ENCODE results near the gene TIAM2. TPM values are rescaled to one million over a fixed set of nuclear protein-coding genes. Genes with fewer than 3 reads are reported as not detected.
"Not testable (repeated sequence)": the region's sequence is repeated elsewhere in the genome, so short reads cannot be mapped to it uniquely, and the experiment has no call there.

TIAM2 gene
- total RNA-seq, 1 experiment from 2014 or later: 3.8 TPM

DNA sequence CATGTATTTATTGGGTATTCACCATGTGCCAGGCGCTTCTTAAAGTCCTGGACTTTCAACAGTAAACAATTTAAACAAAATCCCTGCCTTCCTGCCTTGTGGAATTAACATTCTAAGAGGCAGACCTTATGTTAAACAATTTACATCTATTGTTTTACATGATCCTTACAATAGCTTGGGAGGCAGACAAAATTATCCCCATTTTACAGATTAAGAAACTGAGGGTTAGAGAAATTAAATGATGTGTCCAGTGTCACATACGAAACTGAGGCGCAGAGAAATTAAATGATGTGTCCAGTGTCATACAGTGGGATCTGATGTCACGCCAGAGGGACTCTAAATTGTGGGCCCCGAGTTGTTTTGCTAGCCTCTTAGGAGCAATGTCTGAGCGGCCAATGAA is 105.5 kb downstream of the TIAM2 start:
- H3K9me3 ChIP-seq: no peaks in the 10 kb centered on the region
- BruUV-seq (replicated peaks): no TSS peak
- H3K4me1 Mint-ChIP-seq (ENCODE audit: low read depth, unreplicated experiment): no peaks in the 10 kb centered on the region
- intact Hi-C loops (cut with micrococcal nuclease; ENCODE audit: unreplicated experiment): no loop called here
- ChIA-PET CTCF (no interaction called here), POLR2A (no interaction called here)
- no peak for DNase-seq
- H3K9me3 Mint-ChIP-seq (ENCODE audit: unreplicated experiment): no peaks in the 10 kb centered on the region
- H3K4me1 ChIP-seq: no peaks in the 10 kb centered on the region
- no peaks in the 10 kb centered on the region for H3K27me3 ChIP-seq (replicated peaks; ENCODE audit: control insufficient read depth, insufficient read depth, low read length)
- no peaks in the 10 kb centered on the region for H3K27me3 Mint-ChIP-seq (ENCODE audit: insufficient read depth, unreplicated experiment)
- TF ChIP-seq, protein P1, sequence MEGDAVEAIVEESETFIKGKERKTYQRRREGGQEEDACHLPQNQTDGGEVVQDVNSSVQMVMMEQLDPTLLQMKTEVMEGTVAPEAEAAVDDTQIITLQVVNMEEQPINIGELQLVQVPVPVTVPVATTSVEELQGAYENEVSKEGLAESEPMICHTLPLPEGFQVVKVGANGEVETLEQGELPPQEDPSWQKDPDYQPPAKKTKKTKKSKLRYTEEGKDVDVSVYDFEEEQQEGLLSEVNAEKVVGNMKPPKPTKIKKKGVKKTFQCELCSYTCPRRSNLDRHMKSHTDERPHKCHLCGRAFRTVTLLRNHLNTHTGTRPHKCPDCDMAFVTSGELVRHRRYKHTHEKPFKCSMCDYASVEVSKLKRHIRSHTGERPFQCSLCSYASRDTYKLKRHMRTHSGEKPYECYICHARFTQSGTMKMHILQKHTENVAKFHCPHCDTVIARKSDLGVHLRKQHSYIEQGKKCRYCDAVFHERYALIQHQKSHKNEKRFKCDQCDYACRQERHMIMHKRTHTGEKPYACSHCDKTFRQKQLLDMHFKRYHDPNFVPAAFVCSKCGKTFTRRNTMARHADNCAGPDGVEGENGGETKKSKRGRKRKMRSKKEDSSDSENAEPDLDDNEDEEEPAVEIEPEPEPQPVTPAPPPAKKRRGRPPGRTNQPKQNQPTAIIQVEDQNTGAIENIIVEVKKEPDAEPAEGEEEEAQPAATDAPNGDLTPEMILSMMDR (IDR thresholded peaks at IDR 0.05; ENCODE audit: insufficient read depth in 1 of 2, low read depth in 1 of 2, low read length in 1 of 2, severe bottlenecking in 1 of 2, unreplicated experiment in 1 of 2): no peak
- H3K4me3 ChIP-seq (ENCODE audit: low read depth, low read length): no peak overlapping the region
- no peak overlapping the region for H3K27ac Mint-ChIP-seq (ENCODE audit: unreplicated experiment)
- H3K36me3 Mint-ChIP-seq (ENCODE audit: insufficient read depth, unreplicated experiment): no peaks in the 10 kb centered on the region
- no peaks in the 10 kb centered on the region for H3K36me3 ChIP-seq (ENCODE audit: control insufficient read depth, insufficient read depth, low read length)
- no peak overlapping the region for H3K4me3 Mint-ChIP-seq (ENCODE audit: unreplicated experiment)

DNA sequence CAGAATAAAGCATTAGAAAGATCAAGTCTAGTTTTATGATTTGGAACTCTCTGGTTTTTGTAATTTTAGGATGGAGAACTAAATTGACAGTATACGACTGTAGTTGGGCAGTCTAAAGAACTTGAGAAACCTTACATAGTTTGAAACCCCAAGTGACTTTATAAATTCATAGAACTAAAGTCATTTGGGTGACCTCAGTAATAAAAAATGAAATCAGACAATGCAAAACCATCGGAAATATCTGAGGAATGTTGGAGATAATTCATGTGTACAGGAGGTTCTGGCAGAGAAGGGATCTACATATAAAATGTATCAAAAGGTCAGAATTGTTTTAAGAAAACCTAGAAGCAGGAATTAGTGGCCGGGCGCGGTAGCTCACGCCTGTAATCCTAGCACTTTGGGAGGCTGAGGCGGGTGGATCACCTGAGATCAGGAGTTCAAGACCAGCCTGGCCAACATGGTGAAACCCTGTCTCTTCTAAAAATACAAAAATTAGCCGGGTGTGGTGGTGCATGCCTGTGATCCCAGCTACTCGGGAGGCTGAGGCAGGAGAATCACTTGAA is 108.0 kb downstream of the TIAM2 start:
- H3K27me3 Mint-ChIP-seq (ENCODE audit: insufficient read depth, unreplicated experiment); H3K27me3 ChIP-seq (replicated peaks; ENCODE audit: control insufficient read depth, insufficient read depth, low read length); H3K4me3 ChIP-seq (ENCODE audit: low read depth, low read length); H3K36me3 ChIP-seq (ENCODE audit: control insufficient read depth, insufficient read depth, low read length); H3K9me3 Mint-ChIP-seq (ENCODE audit: unreplicated experiment); H3K4me1 ChIP-seq; CTCF ChIA-PET; POLR2A ChIA-PET; H3K4me1 Mint-ChIP-seq (ENCODE audit: low read depth, unreplicated experiment); intact Hi-C loops (cut with micrococcal nuclease; ENCODE audit: unreplicated experiment); H3K27ac Mint-ChIP-seq (ENCODE audit: unreplicated experiment); H3K36me3 Mint-ChIP-seq (ENCODE audit: insufficient read depth, unreplicated experiment); H3K9me3 ChIP-seq; H3K4me3 Mint-ChIP-seq (ENCODE audit: unreplicated experiment); BruUV-seq (replicated peaks); DNase-seq: not testable (repeated sequence)

DNA sequence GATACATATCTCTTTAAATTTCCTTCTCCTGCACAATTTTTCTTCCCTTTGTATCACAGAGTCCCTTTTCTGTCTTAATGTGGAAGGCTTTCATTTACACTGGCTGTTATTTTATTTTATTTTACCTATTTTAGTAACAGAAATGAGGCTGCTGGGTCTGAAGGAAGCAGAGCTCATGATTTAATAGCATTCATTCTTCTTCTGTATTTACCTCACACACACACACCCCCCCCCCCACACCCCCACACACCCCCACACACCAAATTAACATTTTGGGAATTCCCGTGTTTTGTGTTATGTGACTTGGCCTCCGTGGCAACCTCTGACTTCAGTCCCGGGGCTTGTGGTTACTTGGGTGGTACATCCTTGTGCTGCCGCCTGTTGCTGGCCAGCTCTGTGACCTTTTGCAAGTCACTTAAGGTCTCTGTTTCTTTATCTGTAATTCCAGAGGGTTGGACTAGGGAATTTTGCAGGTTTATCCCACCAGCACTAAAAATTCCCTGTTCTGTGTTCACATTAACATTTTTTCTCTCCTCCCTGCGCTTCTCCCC is 108.8 kb downstream of the TIAM2 start:
- Mint-ChIP-seq H3K4me1 (ENCODE audit: low read depth, unreplicated experiment) (no peaks in the 10 kb centered on the region), H3K27ac (ENCODE audit: unreplicated experiment) (no peak overlapping the region), H3K27me3 (ENCODE audit: insufficient read depth, unreplicated experiment) (no peaks in the 10 kb centered on the region), H3K4me3 (ENCODE audit: unreplicated experiment) (no peak overlapping the region), H3K9me3 (ENCODE audit: unreplicated experiment) (no peaks in the 10 kb centered on the region), H3K36me3 (ENCODE audit: insufficient read depth, unreplicated experiment) (no peaks in the 10 kb centered on the region)
- ChIA-PET POLR2A (no interaction called here), CTCF (interaction anchor here (0.6 kb wide), 1 partner anchor 18 kb away, joined by 3 read pairs; no protein-coding TSS in a partner anchor)
- TF ChIP-seq, protein P1 (IDR thresholded peaks at IDR 0.05; ENCODE audit: insufficient read depth in 1 of 2, low read depth in 1 of 2, low read length in 1 of 2, severe bottlenecking in 1 of 2, unreplicated experiment in 1 of 2): no peak
- Histone ChIP-seq H3K4me1 (no peaks in the 10 kb centered on the region), H3K4me3 (ENCODE audit: low read depth, low read length) (no peak overlapping the region), H3K9me3 (no peaks in the 10 kb centered on the region), H3K27me3 (replicated peaks; ENCODE audit: control insufficient read depth, insufficient read depth, low read length) (no peaks in the 10 kb centered on the region), H3K36me3 (ENCODE audit: control insufficient read depth, insufficient read depth, low read length) (no peaks in the 10 kb centered on the region)
- DNase-seq: no peak
- no TSS peak for BruUV-seq (replicated peaks)
- intact Hi-C loops (cut with micrococcal nuclease; ENCODE audit: unreplicated experiment): no loop called here

Data from Caco-2 (cell line).